ENCODE measurements around the gene PDE8A.
A peak's percentile ranks its signal among the peaks of the same experiment; 100 is the strongest.
"Not testable (repeated sequence)": the region's sequence is repeated elsewhere in the genome, so short reads cannot be mapped to it uniquely, and the experiment has no call there.

The PDE8A gene

GRCh38 chr15:85142312-85142711, 160.7 kb downstream of the PDE8A start:
- no peak for DNase-seq

GRCh38 chr15:85149465-85150129, 167.9 kb downstream of the PDE8A start:
- no peak for DNase-seq

- DNase-seq: no peak
Measured at GRCh38 chr15:85150130-85150480, 168.4 kb downstream of the PDE8A start.

GRCh38 chr15:85151145-85151544, 169.5 kb downstream of the PDE8A start:
- DNase-seq: no peak

GRCh38 chr15:85151861-85152260, 170.2 kb downstream of the PDE8A start:
- no peak for DNase-seq

- DNase-seq: no peak
Measured at GRCh38 chr15:85154061-85154460, 172.4 kb downstream of the PDE8A start.

- DNase-seq: no peak
Measured at GRCh38 chr15:85155360-85155759, 173.7 kb downstream of the PDE8A start.

- DNase-seq: no peak
Measured at GRCh38 chr15:85155857-85156256, 174.2 kb downstream of the PDE8A start.

- DNase-seq: no peak
Measured at GRCh38 chr15:85157344-85157743, 175.7 kb downstream of the PDE8A start.

GRCh38 chr15:85162237-85162636, 180.6 kb downstream of the PDE8A start:
- no peak for DNase-seq

GRCh38 chr15:85164841-85165466, 183.3 kb downstream of the PDE8A start:
- no peak for DNase-seq

- DNase-seq: no peak
Measured at GRCh38 chr15:85167568-85167967, 185.9 kb downstream of the PDE8A start.

- DNase-seq: peak; percentile 4
Measured at GRCh38 chr15:85168642-85169173, 187.1 kb downstream of the PDE8A start.

GRCh38 chr15:85171736-85172135, 190.1 kb downstream of the PDE8A start:
- no peak for DNase-seq

GRCh38 chr15:85172846-85173490, 191.3 kb downstream of the PDE8A start:
- no peak for DNase-seq

GRCh38 chr15:85173630-85174029, 192.0 kb downstream of the PDE8A start:
- not testable (repeated sequence) for DNase-seq

- no peak for DNase-seq
Measured at GRCh38 chr15:85174521-85174920, 192.9 kb downstream of the PDE8A start.

- not testable (repeated sequence) for DNase-seq
Measured at GRCh38 chr15:85177042-85177515, 195.4 kb downstream of the PDE8A start.

- no peak for DNase-seq
Measured at GRCh38 chr15:85178308-85178707, 196.7 kb downstream of the PDE8A start.

GRCh38 chr15:85179700-85180099, 198.0 kb downstream of the PDE8A start:
- DNase-seq: no peak

GRCh38 chr15:85185350-85185749, 203.7 kb downstream of the PDE8A start:
- not testable (repeated sequence) for DNase-seq

- not testable (repeated sequence) for DNase-seq
Measured at GRCh38 chr15:85188171-85188577, 206.5 kb downstream of the PDE8A start.
